Esophagus squamous epithelium (tissue), 4 donors: ENCODE results near the gene RCOR3.

Experiments used
- POLR2A ChIP-seq, 4 donors: fragments of 450-650 bp; IDR thresholded peaks; one replicate each; pipeline ENCODE4 v1.6.1; 2017; ENCODE audit warnings: antibody characterized with exemption in 4 of 4, mild to moderate bottlenecking in 4 of 4, moderate library complexity in 3 of 4
- TF ChIP-seq, protein P1 (sequence below), 6 experiments: fragments of 450-650 bp in 4 of 6; fragments of 200-600 bp in 2 of 6; sonication (generic) in 2 of 6; IDR thresholded peaks; one replicate each; pipeline ENCODE4 v1.5.1; 2016 to 2019; ENCODE audit warnings: antibody characterized with exemption in 6 of 6, mild to moderate bottlenecking in 4 of 6, moderate library complexity in 4 of 6

DNA sequence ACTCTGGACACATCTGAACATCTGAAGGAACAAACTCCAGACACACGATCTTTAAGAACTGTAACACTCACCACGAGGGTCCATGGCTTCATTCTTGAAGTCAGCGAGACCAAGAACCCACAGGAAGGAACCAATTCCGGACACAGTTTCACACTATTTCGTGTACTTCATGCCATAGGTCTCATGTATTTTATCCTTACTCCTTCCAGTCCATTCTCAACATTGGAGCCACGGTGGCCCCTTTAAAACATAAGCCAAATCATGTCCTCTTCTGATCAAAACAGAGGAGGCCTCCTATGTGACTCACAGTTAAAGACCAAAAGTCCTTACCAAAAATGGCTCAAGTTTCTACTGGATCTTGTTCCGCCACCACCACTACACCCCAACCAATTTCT, 29.8 kb upstream of the RCOR3 start:
- TF ChIP-seq, protein P1, sequence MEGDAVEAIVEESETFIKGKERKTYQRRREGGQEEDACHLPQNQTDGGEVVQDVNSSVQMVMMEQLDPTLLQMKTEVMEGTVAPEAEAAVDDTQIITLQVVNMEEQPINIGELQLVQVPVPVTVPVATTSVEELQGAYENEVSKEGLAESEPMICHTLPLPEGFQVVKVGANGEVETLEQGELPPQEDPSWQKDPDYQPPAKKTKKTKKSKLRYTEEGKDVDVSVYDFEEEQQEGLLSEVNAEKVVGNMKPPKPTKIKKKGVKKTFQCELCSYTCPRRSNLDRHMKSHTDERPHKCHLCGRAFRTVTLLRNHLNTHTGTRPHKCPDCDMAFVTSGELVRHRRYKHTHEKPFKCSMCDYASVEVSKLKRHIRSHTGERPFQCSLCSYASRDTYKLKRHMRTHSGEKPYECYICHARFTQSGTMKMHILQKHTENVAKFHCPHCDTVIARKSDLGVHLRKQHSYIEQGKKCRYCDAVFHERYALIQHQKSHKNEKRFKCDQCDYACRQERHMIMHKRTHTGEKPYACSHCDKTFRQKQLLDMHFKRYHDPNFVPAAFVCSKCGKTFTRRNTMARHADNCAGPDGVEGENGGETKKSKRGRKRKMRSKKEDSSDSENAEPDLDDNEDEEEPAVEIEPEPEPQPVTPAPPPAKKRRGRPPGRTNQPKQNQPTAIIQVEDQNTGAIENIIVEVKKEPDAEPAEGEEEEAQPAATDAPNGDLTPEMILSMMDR (IDR thresholded peaks at IDR 0.05): no peak
- no peak for TF ChIP-seq POLR2A (IDR thresholded peaks at IDR 0.05)
